Adrenal gland (tissue), 12 donors: ENCODE measurements around the gene CSH2. TPM values are rescaled to one million over a fixed set of nuclear protein-coding genes. Genes with fewer than 3 reads are reported as not detected.

ENCODE experiments used
- DNase-seq, 7 donors: peaks; one replicate each; pipeline ENCODE4 v3.0.0-alpha.2; 2019 to 2020
- H3K27ac ChIP-seq, 5 donors: fragments of 200-600 bp; sonication (generic) in 4 of 5; 1 replicate in 3 of 5; 2 replicates in 2 of 5; pipeline versions ENCODE4 v1.5.1 to v1.8.0; 2016 to 2020; ENCODE audit warnings: mild to moderate bottlenecking in 1 of 5
- H3K27me3 ChIP-seq: fragments of 200-600 bp; 2 replicates; pipeline ENCODE4 v1.8.0; 2021
- H3K36me3 ChIP-seq, 2 donors: fragments of 200-600 bp; replicated peaks in 1 of 2; 1 replicate in 1 of 2; 2 replicates in 1 of 2; pipeline versions ENCODE4 v1.5.1 to v1.8.0; 2018 to 2022
- H3K4me1 ChIP-seq, 2 donors: fragments of 200-600 bp; replicated peaks in 1 of 2; 1 replicate in 1 of 2; 2 replicates in 1 of 2; pipeline versions ENCODE4 v1.5.1 to v1.8.0; 2018 to 2021
- H3K4me3 ChIP-seq, 4 donors: fragments of 200-600 bp; sonication (generic) in 3 of 4; one replicate each; pipeline ENCODE4 v1.5.1; 2016 to 2018
- H3K9me3 ChIP-seq, 3 donors: fragments of 200-600 bp; sonication (generic) in 1 of 3; replicated peaks in 1 of 3; 1 replicate in 2 of 3; 2 replicates in 1 of 3; pipeline versions ENCODE4 v1.5.1 to v1.8.0; 2016 to 2021
- POLR2A ChIP-seq, 2 donors: fragments of 450-650 bp; IDR thresholded peaks; one replicate each; pipeline ENCODE4 v1.6.1; 2017; ENCODE audit warnings: antibody characterized with exemption in 2 of 2, mild to moderate bottlenecking in 2 of 2, moderate library complexity in 1 of 2
- WGBS, 4 donors: extraction: QIAGEN DNeasy Blood & Tissue Kit in 2 of 4; methylation state at CpG; one replicate each; pipeline versions ENCODE4 v1.1.5 to v1.1.7; 2013 to 2017; 5-methylcytosine and 5-hydroxymethylcytosine counted together
- intact Hi-C, 2 donors: fragments of 100-400 bp; cut with DNase I; formaldehyde crosslinking; loops; one replicate each; pipeline versions ENCODE4 v1.14.1 to v1.15.0; 2022 to 2023
- polyA plus RNA-seq, 3 donors: library from polyadenylated mRNA; stranded (reverse); fragments of 200-250 nt in 2 of 3; fragments of 350-450 nt in 1 of 3; fragmentation: Illumina TruSeq in 1 of 3; extraction: RNeasy Lipid Tissue Mini Kit (QIAGEN cat#74804) in 1 of 3; gene quantifications; one replicate each; pipeline ENCODE4 v1.2.3, GENCODE V29; 2013 to 2014
- total RNA-seq, 9 donors: library from RNA; depleted of rRNA in 4 of 9; stranded (reverse); fragments of >200 nt in 4 of 9; fragments of 120-200 nt in 1 of 9; fragmentation: NEBNext Ultra II Directional in 1 of 9; extraction: Animal tissue kit (Norgen Biotek cat#: 25700) in 1 of 9; gene quantifications; one replicate each; pipeline versions ENCODE4 v1.1.0 to v1.2.4, GENCODE V29; 2013 to 2023
- TF ChIP-seq, protein P1 (sequence below), 6 experiments: fragments of 450-650 bp in 4 of 6; fragments of 200-600 bp in 2 of 6; sonication (generic) in 1 of 6; IDR thresholded peaks; 1 replicate in 5 of 6; 2 replicates in 1 of 6; pipeline versions ENCODE4 v1.5.1 to v1.8.0; 2016 to 2021; ENCODE audit warnings: antibody characterized with exemption in 6 of 6, mild to moderate bottlenecking in 2 of 6, moderate library complexity in 1 of 6
- donor health status: healthy with polysubstance abuse.
- donor health status: Bipolar disorder and iron deficiency.
- donor health status: DM: yes; HTN: yes; CAD: no.
- donor health status: DM: no; HTN: no; CAD: no.
- donor health status: DM: no; HTN: no; CAD: no.
- donor health status: DM: yes; HTN: yes; CAD: no.

Gene CSH2
- total and polyA plus RNA-seq, 12 donors: 0.61 TPM; not detected in 11

DNA sequence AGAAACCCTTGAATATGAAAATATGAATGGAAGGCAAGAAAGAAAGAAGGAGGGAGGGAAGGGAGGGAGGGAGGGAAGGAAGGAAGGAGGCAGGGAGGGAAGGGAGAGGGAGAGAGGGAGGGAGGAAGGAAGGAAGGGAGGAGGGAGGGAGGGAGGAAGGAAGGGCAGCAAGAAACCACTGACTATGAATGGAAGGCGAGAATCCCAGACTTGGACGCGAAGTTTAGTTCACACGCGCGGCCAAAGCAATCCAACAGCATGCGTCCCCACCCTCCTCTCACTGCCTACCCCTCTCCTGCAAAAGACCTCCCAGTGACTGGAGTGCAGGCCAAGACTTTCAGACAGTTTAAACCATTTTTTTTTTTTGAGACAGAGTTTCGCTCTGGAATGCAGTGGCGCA, 23.1 kb downstream of the CSH2 start:
- H3K9me3 ChIP-seq: no peaks in the 10 kb centered on the region
- H3K36me3 ChIP-seq: no peaks in the 10 kb centered on the region
- H3K27ac ChIP-seq: no peak overlapping the region
- H3K4me1 ChIP-seq: no peaks in the 10 kb centered on the region
- no peak for DNase-seq
- no peaks in the 10 kb centered on the region for H3K27me3 ChIP-seq
- no peak overlapping the region for H3K4me3 ChIP-seq
- intact Hi-C loops: no loop called here
- no peak for TF ChIP-seq POLR2A (IDR thresholded peaks at IDR 0.05)
- TF ChIP-seq, protein P1, sequence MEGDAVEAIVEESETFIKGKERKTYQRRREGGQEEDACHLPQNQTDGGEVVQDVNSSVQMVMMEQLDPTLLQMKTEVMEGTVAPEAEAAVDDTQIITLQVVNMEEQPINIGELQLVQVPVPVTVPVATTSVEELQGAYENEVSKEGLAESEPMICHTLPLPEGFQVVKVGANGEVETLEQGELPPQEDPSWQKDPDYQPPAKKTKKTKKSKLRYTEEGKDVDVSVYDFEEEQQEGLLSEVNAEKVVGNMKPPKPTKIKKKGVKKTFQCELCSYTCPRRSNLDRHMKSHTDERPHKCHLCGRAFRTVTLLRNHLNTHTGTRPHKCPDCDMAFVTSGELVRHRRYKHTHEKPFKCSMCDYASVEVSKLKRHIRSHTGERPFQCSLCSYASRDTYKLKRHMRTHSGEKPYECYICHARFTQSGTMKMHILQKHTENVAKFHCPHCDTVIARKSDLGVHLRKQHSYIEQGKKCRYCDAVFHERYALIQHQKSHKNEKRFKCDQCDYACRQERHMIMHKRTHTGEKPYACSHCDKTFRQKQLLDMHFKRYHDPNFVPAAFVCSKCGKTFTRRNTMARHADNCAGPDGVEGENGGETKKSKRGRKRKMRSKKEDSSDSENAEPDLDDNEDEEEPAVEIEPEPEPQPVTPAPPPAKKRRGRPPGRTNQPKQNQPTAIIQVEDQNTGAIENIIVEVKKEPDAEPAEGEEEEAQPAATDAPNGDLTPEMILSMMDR (IDR thresholded peaks at IDR 0.05): no peak
- 87 to 96% (median 89%) methylated on average over 9 of the region's 9 CpGs for WGBS, 4 donors

DNA sequence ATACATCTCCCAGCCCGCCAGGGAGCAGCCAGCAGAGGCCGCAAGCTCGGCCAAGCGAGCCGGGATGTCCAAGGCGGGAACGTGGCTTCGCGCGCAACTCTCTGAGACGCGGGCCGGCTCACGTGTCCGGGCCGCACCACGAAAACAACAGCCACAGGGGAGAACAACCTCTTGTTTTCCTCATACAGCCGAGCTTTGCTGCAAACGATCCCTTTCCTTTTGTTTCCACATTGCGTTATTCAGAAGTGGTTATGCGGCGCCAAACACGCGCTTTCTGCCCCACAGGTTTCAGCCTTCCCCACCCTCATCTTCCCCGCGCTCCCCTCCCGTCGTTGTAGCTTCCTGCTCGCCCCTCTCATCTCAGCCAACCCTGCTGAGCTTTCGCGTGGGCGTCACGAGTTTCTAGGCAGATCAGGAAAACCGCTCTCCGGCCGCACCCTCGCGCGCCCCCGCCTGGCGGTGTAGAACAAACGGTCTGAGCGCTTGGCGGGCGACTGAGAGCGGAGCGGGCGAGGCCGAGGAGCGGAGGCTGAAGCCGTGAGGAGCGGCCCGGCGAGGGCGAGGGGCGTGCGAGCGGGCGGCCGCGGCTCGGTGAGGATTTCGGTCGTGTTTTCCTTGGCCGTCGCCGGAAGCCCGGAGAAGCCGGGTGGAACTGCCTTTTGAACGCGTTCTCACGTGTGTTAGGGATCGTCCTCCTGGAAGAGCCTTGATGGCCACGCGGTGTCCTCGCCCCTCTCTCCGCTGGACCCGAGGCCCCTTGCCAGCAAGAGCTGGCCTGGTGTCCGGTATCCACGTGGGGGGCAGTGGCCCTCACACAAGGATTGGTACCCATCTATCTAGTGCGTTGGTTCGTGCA, 24.4 kb downstream of the CSH2 start:
- no peak for TF ChIP-seq POLR2A (IDR thresholded peaks at IDR 0.05)
- TF ChIP-seq, protein P1 (IDR thresholded peaks at IDR 0.05): peak; percentile 54 to 84 (median 66)
- peak overlapping the region in 2 of 5 donors; percentile 24 to 59 for H3K27ac ChIP-seq
- H3K9me3 ChIP-seq: no peaks in the 10 kb centered on the region
- intact Hi-C loops: no loop called here
- H3K36me3 ChIP-seq: no peaks in the 10 kb centered on the region
- peak overlapping the region in 1 of 4 donors; percentile 24 for H3K4me3 ChIP-seq
- H3K27me3 ChIP-seq: no peaks in the 10 kb centered on the region
- peaks cover 2% of the 10 kb centered on the region in 2 donors for H3K4me1 ChIP-seq
- DNase-seq: peak; percentile 88 to 97 (median 94)
- 5 to 21% (median 13%) methylated on average over 36 to 82 of the region's 82 CpGs for WGBS, 4 donors

- TF ChIP-seq POLR2A (IDR thresholded peaks at IDR 0.05): no peak
- TF ChIP-seq, protein P1 (IDR thresholded peaks at IDR 0.05): no peak
- intact Hi-C loops: no loop called here
- DNase-seq: no peak
These were observed 25.8 kb downstream of the CSH2 start for GRCh38 chr17:63847525-63848249.

GRCh38 chr17:63845509-63845908, 28.0 kb downstream of the CSH2 start:
- TF ChIP-seq, protein P1 (IDR thresholded peaks at IDR 0.05): no peak
- TF ChIP-seq POLR2A (IDR thresholded peaks at IDR 0.05): no peak
- Histone ChIP-seq H3K4me1 (peaks cover 18 to 20% of the 10 kb centered on the region in 2 donors), H3K4me3 (no peak overlapping the region), H3K9me3 (no peaks in the 10 kb centered on the region), H3K36me3 (no peaks in the 10 kb centered on the region), H3K27me3 (no peaks in the 10 kb centered on the region), H3K27ac (no peak overlapping the region)
- 0 to 85% (median 45%) methylated on average over 1 of the region's 1 CpG for WGBS, 4 donors
- no peak for DNase-seq
- intact Hi-C loops: no loop called here

More at GRCh38 chr17:63847525-63848249, 25.8 kb downstream of the CSH2 start:
- Histone ChIP-seq H3K9me3 (no peaks in the 10 kb centered on the region), H3K27me3 (no peaks in the 10 kb centered on the region), H3K4me1 (peaks cover 7 to 8% of the 10 kb centered on the region in 2 donors), H3K27ac (no peak overlapping the region), H3K4me3 (no peak overlapping the region), H3K36me3 (no peaks in the 10 kb centered on the region)
- WGBS, 4 donors: 67 to 96% (median 84%) methylated on average over 3 of the region's 3 CpGs
